HG02642 (cell line): ENCODE data around the gene HSCB.
"Not testable (repeated sequence)": the region's sequence is repeated elsewhere in the genome, so short reads cannot be mapped to it uniquely, and the experiment has no call there.

ENCODE experiments used
- ATAC-seq: cut with Tn5 transposase; IDR thresholded peaks from one replicate; pipeline ENCODE4 v1.9.1; 2021; ENCODE audit warnings: mild to moderate bottlenecking; ENCODE audit not compliant: unreplicated experiment, poor library complexity

Gene HSCB

GRCh38 chr22:28783786-28784671 lies 42.2 kb downstream of the HSCB start:
- no peak for ATAC-seq

GRCh38 chr22:28788601-28789000 lies 46.8 kb downstream of the HSCB start:
- no peak for ATAC-seq

DNA sequence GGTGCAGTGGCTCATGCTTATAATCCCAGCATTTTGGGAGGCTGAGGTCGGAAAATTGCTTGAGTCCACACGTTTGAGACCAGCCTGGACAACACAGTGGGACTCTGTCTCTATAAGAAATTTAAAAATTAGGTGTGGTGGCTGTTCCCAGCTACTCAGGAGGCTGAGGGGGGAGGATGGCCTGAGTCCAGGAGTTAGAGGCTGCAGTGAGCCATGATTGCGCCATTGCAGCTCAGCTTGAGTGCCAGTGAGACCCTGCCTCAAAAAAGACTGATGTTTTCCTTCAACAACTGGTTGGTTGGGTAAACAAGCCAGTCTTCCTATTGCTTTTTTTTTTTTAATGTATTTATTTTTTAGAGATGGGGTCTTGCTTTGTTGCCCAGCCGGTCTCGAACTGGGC lies 49.3 kb downstream of the HSCB start:
- no peak for ATAC-seq

GRCh38 chr22:28791841-28792490 lies 50.1 kb downstream of the HSCB start:
- ATAC-seq, result peak; percentile 60

- peak; percentile 43 for ATAC-seq
These were observed 50.9 kb downstream of the HSCB start for GRCh38 chr22:28792491-28793383.

GRCh38 chr22:28793976-28794584 lies 52.2 kb downstream of the HSCB start:
- ATAC-seq, result no peak

DNA sequence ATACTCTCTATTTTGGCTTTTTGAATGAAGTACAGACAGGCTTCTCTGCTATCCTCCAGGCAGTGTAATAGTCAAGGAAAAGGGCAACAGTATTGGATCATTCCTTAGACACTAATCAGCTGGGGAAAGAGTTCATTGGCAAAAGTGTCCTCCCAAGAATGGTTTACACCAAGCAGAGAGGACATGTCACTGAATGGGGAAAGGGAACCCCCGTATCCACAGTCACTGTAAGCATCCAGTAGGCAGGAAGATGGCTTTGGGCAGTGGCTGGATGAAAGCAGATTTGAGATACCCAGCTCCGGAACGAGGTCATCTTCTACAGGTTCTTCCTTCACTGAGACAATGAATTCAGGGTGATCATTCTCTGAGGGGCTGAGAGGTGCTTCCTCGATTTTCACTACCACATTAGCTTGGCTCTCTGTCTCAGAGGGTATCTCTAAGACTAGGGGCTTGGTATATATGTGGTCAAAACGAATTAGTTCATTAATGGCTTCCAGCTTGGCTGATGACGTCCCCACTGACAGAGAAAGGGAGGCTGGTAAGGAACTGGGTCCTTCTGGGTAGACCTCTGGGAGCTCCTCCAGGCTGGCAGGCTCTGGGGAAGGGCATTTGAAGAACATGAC lies 53.3 kb downstream of the HSCB start:
- no peak for ATAC-seq

DNA sequence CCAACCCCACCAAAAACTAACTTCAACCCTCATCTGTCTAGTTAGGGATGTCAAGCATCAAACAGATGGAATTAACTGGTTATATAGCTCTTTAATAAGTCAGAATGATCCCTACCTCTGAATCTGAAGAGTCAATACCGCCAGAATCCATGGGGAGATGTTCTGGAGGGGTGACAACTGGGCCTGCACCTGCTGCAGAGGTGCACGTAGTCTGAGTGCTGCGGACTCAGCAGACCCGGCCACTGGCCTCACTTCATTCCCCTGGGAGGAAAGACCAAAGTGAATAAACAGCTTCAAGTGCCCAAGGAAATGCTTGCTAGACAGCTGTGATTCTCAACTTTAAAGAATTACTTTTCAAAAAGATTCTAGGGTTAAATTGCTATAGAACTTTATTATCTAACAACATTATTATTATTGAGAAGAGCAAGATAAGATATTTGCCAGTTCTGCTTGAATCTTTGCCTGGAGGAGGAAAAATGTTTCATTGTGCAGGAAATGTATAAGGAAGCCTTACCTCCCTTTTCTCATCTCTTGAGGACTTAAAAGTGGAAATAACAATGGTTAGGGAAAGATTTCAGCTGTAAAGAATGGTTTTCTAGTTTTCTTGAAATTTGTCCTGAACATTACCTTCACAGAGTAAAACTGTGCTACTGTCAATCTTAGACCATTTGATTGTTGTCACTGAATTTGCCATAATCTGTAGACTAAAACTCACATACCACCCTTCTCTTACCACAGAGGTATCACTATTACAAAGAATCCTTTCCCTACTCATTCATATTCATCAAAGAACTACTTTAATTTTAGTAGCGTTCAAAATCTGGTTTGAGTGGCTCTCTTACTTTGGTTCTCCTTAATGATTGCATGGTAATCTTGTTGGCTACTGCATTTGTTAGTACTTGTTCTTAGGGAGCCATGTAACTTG lies 54.4 kb downstream of the HSCB start:
- ATAC-seq, result no peak

DNA sequence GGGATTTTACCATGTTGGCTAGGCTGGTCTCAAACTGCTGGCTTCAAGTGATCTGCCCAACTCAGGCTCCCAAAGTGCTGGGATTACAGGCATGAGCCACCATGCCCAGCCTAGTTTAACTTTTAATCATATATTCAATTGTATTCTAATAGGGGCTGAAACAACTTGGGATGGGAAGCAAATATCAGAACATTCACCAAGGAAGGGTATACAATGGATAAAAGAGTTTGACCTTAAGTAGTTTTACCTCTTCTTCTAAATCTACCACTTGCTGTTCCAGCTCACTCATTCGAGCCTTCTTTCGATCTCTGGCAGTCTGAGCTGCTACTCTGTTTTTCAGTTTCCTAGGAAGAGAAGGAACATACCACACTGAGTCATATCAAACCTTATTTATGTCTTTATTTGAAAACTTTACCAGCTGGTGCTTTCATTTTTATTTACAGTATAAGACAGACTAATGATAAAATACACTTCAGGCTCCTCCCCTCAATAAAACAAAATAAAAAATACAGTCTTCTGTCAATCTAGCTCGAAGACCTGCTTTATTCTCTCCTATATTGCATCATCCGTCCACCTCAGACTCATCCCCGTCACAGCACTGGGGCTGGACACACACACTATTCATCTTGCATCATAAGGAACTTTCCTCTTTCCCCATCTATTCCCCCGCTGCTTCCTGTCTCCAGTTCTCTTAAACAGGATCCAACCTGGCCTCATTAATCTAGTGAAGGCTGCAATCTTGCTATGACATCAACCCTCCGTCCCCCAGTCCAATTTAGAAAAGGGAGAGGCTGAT lies 57.2 kb downstream of the HSCB start:
- ATAC-seq, result no peak

DNA sequence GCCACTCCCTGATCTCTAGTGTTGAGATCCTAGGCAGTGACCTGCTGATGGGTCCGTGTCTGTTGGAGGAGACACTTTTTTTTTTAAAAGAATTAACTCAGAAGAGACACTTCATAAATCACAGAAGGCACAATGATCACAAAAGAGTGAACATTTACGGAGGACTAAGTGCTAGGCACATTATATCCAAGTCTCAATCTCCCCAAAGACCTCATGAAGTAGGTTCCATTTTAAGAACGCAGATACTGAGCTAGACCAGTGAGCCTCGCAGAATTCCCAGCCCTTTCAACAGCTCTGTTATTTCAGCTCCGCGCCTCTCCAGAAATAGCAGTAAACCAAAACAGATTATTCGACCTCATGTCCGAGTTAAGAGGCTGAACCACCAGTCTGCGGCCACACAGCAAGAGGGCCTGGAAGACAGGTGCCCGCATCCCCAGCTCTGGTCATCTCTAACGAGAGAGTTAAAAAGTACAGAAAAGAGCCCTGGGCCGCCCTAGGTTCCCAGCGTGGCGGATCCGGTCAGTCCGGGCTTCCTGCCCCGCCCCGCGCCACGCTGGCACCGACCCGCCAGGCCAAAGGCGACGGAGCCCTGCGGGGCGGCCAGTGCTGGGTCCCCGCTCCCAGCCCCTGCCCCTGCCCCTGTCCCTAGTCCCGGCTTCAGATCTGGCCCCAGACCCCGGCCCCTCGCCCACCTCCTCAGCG lies 57.9 kb downstream of the HSCB start:
- peak; percentile 38 for ATAC-seq

DNA sequence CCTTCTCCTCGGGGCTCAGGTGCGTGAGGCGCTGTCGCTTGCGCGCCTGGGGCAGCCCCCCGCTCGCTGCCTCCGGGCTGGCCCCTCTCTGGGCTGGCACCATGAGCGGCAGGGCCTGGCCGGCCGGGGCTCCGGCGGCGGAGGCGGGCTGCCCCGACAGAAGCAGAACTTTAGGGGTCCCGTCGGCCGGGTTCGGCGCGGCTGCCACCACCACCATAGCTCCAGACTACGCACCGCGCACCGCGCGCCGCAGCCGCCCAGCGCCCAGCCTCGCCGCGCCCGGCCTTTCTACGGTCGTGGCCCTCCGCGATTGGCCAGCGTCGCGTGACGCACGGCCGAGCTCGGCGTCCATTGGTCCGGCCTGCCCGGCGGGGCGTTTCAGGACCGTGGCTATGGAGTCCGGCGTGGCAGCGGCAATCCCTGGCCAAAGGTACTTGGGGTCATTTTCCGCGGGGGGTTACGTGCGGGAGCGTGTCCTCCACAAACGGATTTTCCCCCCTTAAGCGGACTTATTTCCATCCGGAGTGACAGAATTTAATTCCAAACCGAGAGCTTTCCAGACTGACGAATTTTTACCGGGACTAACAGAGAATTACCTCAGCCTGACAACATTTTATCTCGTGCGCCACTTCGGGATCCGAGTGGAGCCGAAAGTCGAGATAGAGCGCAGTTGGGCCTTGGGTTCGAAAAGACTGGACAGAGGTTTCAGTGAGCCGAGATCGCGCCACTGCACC lies 58.6 kb downstream of the HSCB start, which contains the start of gene XBP1:
Gene XBP1 (minus strand): TSS at position 262 of the 734 bp plus-strand sequence.
- peak; percentile 92 for ATAC-seq

- no peak for ATAC-seq
These were observed 60.2 kb downstream of the HSCB start for GRCh38 chr22:28801845-28802594.

DNA sequence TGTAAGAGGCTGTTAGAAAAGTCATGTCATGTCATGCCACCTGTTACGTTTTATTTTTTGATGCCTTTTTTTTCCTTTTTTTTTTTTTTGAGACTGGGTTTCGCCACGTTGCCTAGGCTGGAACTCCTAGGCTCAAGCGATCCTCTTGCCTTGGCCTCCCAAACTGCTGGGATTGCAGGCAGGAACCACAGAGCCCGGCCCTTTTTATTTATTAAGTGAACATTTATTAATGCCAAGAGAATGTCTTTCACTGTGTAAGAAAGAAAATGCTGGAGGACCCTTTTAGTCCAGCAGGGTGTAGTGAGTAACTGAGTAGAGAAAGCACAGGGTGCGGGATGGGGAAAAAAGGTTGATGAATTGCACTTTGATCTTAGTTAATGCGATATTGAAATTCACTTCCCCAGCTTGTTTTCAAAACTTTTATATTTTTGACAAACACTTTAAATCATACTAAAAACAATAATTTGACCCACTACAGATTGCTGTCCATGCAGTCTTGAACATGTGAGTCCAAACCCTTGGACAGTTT lies 60.8 kb downstream of the HSCB start:
- no peak for ATAC-seq

- ATAC-seq, result not testable (repeated sequence)
These were observed 63.6 kb downstream of the HSCB start for GRCh38 chr22:28805426-28805825.
